K562 (cell line): Measurements from ENCODE around the gene PHF1. TPM values are rescaled to one million over a fixed set of nuclear protein-coding genes. Genes with fewer than 3 reads are reported as not detected.
A peak's percentile ranks its signal among the peaks of the same experiment; 100 is the strongest.

Source experiments
- ATF1 ChIP-seq, 2 experiments: fragments of 450-650 bp in 1 of 2; IDR thresholded peaks; 2 replicates each; pipeline ENCODE4 v1.6.1; 2016; ENCODE audit warnings: missing compliant biosample characterization in 1 of 2, missing genetic modification characterization in 1 of 2
- DEAF1 ChIP-seq: fragments of 450-650 bp; formaldehyde crosslinking; IDR thresholded peaks from 2 replicates; pipeline ENCODE4 v1.4.0; 2020; ENCODE audit warnings: mild to moderate bottlenecking, moderate library complexity
- FOSL1 ChIP-seq: fragments of 200-800 bp; sonication (Bioruptor generic); conservative IDR thresholded peaks from 2 replicates; pipeline ENCODE4 v1.6.1; 2016; ENCODE audit warnings: missing genetic modification characterization, missing compliant biosample characterization
- REST ChIP-seq, 2 experiments: fragments of 450-650 bp; formaldehyde crosslinking in 1 of 2; IDR thresholded peaks; 2 replicates each; pipeline versions ENCODE4 v1.4.0 to v1.6.1; 2014 to 2020; ENCODE audit warnings: mild to moderate bottlenecking in 2 of 2, borderline replicate concordance in 1 of 2, low read depth in 1 of 2
- polyA plus RNA-seq, 8 experiments: library from polyadenylated mRNA; depleted of rRNA in 4 of 8; stranded (reverse) in 5 of 8; unstranded in 3 of 8; fragments of >200 nt; fragmentation: Nextera tagmentation in 2 of 8; fragmentation: Illumina TruSeq in 1 of 8; extraction: Ambion mirVana in 2 of 8; extraction: Trizol in 1 of 8; gene quantifications; 2 replicates each; pipeline versions ENCODE4 v1.2.1 to v1.2.3, GENCODE V29; 2011 to 2014; ENCODE audit warnings: inconsistent platforms in 1 of 8, missing spikeins in 1 of 8
- total RNA-seq, 7 experiments: library from RNA; depleted of rRNA in 6 of 7; stranded (reverse); fragments of >200 nt in 6 of 7; fragmentation: Illumina TruSeq in 2 of 7; extraction: Trizol in 2 of 7; gene quantifications; 2 replicates each; pipeline versions ENCODE4 v1.2.1 to v1.2.3, GENCODE V29; 2011 to 2021; ENCODE audit warnings: low replicate concordance in 1 of 7

The PHF1 gene
- total and polyA plus RNA-seq, 9 of the 15 experiments (the other 6 are each of a cell fraction or from before 2014, with no cell fraction given): 3.7 to 64.2 (median 33.7) TPM

- TF ChIP-seq DEAF1: peak; percentile 60
- no peak for TF ChIP-seq ATF1 (CRISPR knock-in tag; IDR thresholded peaks at IDR 0.05)
- TF ChIP-seq ATF1 (tag; IDR thresholded peaks at IDR 0.05): 0 out of 2 replicates have a peak, but pooled peaks have one; percentile 9
- 0 out of 2 replicates have a peak, but pooled peaks have one; percentile 15 for TF ChIP-seq FOSL1 (tag)
- peak; percentile 68; the same call in 1 of the 2 replicates for TF ChIP-seq REST (IDR thresholded peaks at IDR 0.05; ENCODE audit: borderline replicate concordance)
- TF ChIP-seq REST (CRISPR knock-in tag; IDR thresholded peaks at IDR 0.05; ENCODE audit: low read depth): no peak
Observed at GRCh38 chr6:33407132-33407718, 3.6 kb upstream of the PHF1 start (continued).
